T-helper 1 cell treated with Interleukin-12 subunit alpha and Interleukin-12 subunit beta and Interleukin-4 antibody, amounts not matched to agents 30 ng/mL and 1 ng/mL, for 36 hours (primary cell): ENCODE data around the gene ECT2L. TPM values are rescaled to one million over a fixed set of nuclear protein-coding genes. Genes with fewer than 3 reads are reported as not detected.

Source experiments
- intact Hi-C: fragments of 100-400 bp; cut with micrococcal nuclease; formaldehyde crosslinking; loops from one replicate; pipeline ENCODE4 v1.15.1; 2024
- total RNA-seq: library from RNA; stranded (reverse); gene quantifications from 2 replicates; pipeline ENCODE4 v1.2.3, GENCODE V29; 2022

ECT2L gene, protein sequence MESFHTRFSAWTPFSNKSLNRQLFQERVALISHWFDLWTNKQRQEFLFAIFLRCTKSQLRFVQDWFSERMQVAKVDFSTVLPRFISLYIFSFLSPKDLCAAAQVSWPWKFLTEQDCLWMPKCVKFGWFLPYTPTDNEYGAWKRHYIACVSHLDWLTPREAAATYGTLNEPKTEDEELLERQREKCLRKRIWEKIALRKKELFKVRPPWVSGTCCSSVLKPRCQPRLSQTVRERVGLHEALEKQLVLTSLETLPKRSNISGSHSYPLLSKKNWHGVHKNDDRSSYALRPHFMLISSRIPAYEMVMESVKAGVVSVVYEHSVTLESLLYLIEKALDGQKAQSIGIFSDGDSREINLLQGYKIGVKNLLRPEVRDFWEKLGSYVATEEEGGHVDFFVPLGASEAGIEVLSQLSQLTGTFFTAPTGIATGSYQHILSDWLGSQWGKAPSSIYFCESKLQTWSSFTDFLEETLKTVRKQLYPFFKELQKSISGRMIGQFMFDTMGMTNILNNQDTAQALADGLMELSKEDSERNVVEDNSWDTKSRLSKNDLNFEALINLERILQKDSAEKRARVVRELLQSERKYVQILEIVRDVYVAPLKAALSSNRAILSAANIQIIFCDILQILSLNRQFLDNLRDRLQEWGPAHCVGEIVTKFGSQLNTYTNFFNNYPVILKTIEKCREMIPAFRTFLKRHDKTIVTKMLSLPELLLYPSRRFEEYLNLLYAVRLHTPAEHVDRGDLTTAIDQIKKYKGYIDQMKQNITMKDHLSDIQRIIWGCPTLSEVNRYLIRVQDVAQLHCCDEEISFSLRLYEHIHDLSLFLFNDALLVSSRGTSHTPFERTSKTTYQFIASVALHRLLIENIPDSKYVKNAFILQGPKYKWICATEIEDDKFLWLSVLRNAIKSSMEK
- not detected in 2 replicates for total RNA-seq

DNA sequence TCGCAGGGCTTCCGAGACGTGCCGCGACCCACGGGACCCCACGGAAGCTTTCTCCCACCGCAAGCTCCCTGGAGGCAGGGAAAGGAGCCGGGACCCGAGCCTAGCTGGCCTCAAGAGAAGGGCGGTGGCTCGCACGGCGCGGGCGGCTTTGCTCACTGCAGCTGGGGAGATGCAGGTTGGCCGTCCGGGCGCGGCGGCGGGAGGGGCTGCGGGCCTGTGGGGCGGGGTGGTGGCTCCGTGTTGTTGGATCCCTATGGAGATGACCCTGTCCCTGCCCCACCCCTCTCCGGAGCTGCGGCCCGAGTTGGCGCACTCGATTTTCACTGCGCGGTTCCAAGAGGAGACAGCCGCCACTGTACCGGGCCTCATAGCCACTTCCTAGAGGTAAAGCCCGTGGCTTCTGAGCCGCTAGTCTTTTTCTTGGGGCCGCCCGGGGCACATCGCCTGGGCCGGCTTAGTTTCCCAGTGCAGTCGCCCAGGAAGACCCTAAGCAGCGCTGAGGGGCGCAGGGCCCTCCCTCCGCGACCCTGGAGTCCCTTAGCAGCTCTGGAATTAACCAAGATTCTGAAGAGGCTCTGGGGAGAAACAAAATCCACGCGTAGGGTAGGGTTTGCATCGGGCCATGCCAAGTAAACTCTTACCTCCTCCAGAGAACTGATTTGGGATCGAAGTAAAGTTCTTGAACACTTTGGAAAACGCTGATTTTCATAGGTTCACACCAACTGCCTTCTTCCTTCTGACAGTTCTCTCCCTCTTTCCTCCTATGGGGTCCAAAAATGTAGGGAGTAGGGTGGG lies at the start of gene ECT2L:
Gene ECT2L (plus strand): TSS at position 279 of the 795 bp plus-strand sequence. CDS start 17,188 bp downstream, outside the sequence.
- intact Hi-C loops = no loop called here

DNA sequence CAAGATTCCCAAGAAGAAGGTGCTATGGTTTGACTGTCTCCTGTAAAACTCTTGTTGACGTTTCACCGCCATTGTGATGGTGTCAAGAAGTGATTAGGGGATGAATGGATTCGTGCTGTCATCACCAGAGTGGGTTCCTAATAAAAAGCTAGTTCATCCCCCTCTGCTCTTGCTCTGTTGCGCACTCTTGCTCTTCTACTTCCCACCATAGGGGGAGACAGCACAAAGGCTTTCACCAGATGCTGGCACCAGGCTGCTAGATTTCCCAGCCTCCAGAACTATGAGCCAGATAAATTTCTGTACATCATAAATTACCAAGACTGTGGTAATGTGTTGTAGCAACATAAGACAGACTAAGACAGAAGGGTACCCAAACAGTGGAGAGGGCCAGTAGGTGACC lies 43.9 kb upstream of the ECT2L start:
- intact Hi-C loops = no loop called here

GRCh38 chr6:138757136-138757535 lies 38.8 kb upstream of the ECT2L start:
- intact Hi-C loops = no loop called here

GRCh38 chr6:138765896-138766655 lies 29.8 kb upstream of the ECT2L start:
- intact Hi-C loops = loop anchor here (1.0 kb wide), 4 partner anchors 73 to 650 kb away; no protein-coding TSS in a partner anchor

- intact Hi-C loops = no loop called here
These were observed 26.7 kb upstream of the ECT2L start for GRCh38 chr6:138769102-138769676.

- intact Hi-C loops = loop anchor here (1.0 to 5.0 kb wide), 17 partner anchors 44 to 1064 kb away; partner anchors contain the start of genes ABRACL, ARFGEF3, HEBP2 and PERP
These were observed 23.2 kb upstream of the ECT2L start for GRCh38 chr6:138772596-138773176.

DNA sequence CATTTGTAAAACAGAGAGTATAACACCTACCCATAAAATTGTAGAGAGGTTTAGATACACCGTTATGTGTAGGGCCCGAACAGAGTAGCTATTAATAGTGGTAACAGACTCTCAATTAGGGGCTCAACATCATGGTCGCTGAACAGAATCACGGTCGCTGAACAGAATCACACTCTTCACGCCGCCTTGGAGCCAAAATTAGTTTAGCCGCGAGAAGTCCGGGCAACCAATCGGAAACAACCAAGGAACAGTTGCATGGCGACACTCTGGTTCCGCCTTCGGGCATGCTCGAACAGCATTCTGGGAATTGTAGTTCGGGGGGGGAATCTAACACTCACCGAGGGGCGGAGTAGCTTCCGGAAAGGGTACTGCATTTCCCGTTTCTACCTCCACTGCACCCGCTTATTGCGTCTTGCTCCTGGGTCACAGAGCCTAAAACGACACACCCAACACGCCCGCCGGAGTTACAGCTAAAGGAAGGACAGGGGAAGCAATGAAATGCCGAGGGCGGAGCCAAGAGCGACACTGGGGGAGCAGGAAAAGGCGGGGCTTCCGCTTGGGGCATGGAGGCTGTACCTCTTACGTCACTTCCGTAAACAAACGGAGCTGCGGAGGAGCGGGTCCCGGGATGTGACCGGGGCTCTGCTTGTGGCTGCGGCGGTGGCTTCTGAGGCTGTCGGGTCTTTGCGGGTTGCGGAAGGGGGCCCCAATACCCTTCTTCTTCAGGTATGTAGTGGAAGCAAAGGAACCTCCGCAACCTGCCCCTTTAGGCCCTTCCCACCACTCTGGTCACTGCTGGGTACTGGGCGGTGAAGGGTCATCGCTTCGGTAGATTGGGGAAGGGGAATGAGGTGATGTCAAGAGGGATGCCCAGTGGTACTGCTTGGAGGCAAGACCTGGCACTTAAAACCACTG lies 22.5 kb upstream of the ECT2L start, which contains the start of gene CCDC28A:
Gene CCDC28A (plus strand): TSS at position 593 of the 915 bp plus-strand sequence. CDS start 2,352 bp downstream, outside the sequence.
- intact Hi-C loops = loop anchor here (1.0 to 5.0 kb wide), 17 partner anchors 43 to 1065 kb away; partner anchors contain the start of genes ABRACL, ARFGEF3, HEBP2 and PERP

GRCh38 chr6:138774370-138774769 lies 21.5 kb upstream of the ECT2L start:
- intact Hi-C loops = loop anchor here (5.0 kb wide), 2 partner anchors 612 to 768 kb away; partner anchors contain the start of gene ARFGEF3

DNA sequence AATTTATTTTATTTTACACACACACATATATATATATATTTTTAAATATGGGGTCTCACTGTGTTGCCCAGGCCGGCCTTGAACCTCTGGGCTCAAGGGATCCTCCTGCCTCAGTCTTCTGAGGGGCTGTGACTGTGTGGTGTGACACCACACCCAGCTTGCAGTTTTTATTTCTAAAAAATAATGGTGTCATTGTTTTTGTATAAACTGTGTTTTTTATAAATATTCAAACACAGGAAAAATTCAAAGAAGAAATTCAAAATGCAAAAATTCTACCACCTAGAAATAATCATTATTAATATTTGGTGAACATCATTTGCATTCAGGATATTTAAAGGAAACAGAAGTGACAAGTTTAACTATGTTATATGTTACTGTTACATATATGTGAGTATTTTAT lies 19.2 kb upstream of the ECT2L start:
- intact Hi-C loops = no loop called here

GRCh38 chr6:138778331-138778730 lies 17.6 kb upstream of the ECT2L start:
- intact Hi-C loops = no loop called here

- intact Hi-C loops = no loop called here
These were observed 13.6 kb upstream of the ECT2L start for GRCh38 chr6:138782243-138782642.

DNA sequence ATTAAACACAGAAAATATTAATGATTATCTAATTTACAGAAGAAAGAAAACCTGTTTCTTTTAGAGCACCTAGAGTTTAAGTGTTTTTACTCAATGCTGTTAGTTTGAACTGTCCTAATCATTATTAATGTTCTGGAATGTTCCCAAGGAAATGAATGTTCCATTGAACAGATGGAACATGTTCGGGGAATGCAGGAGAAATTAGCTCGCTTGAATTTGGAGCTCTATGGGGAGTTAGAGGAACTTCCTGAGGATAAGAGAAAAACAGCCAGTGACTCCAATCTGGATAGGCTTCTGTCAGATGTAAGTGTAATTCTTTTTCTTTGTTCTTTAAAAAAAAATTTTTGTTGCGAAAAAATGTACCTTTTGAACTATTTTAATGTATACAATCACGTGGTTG lies 10.8 kb upstream of the ECT2L start:
- intact Hi-C loops = no loop called here

DNA sequence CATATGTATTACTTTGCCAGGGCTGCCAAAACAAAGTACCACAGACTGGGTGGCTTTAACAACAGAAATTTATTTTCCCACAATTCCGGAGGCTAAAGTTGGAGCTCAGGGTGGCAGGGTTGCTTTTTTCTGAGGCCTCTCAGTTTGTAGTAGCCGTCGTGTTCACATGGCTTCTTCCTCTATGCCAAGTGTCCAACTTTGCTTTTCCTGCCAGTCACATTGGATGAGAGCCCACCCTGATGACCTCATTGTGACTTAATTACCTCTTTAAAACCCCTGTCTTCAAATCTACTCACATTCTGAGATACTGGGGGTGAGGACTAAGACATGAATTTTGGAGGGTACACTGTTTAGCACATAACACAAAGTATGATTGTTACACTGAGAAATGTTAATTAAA lies 9.9 kb upstream of the ECT2L start:
- intact Hi-C loops = no loop called here

GRCh38 chr6:138787138-138787537 lies 8.7 kb upstream of the ECT2L start:
- intact Hi-C loops = no loop called here

- intact Hi-C loops = no loop called here
These were observed 884 bp downstream of the ECT2L start for GRCh38 chr6:138796771-138797170.

- intact Hi-C loops = no loop called here
These were observed 2.0 kb downstream of the ECT2L start for GRCh38 chr6:138797806-138798446.

GRCh38 chr6:138800377-138801150 lies 4.7 kb downstream of the ECT2L start:
- intact Hi-C loops = no loop called here
